Left kidney (tissue), 2 donors: ENCODE measurements around the gene GPR152. TPM values are rescaled to one million over a fixed set of nuclear protein-coding genes. Genes with fewer than 3 reads are reported as not detected.

Experiments
- DNase-seq: peaks from one replicate; pipeline ENCODE4 v3.0.0-alpha.2; 2013
- polyA plus RNA-seq: library from polyadenylated mRNA; unstranded; fragments of 120-200 nt; gene quantifications from one replicate; pipeline ENCODE4 v1.2.1, GENCODE V29; 2013; ENCODE audit not compliant: insufficient read length

Gene GPR152
- polyA plus RNA-seq, 1 donor: not detected

GRCh38 chr11:67423891-67424613, 28.5 kb downstream of the GPR152 start:
- DNase-seq: no peak

- DNase-seq: no peak
Measured at GRCh38 chr11:67423466-67423865, 29.1 kb downstream of the GPR152 start.

GRCh38 chr11:67422891-67423290, 29.6 kb downstream of the GPR152 start:
- no peak for DNase-seq

GRCh38 chr11:67421430-67422031, 31.0 kb downstream of the GPR152 start:
- no peak for DNase-seq

GRCh38 chr11:67420646-67421429, 31.7 kb downstream of the GPR152 start:
- peak; percentile 94 for DNase-seq

GRCh38 chr11:67420147-67420645, 32.3 kb downstream of the GPR152 start:
- no peak for DNase-seq

GRCh38 chr11:67419325-67420049, 33.0 kb downstream of the GPR152 start:
- no peak for DNase-seq

- DNase-seq: no peak
Measured at GRCh38 chr11:67418476-67419281, 33.9 kb downstream of the GPR152 start.

GRCh38 chr11:67417425-67417824, 35.1 kb downstream of the GPR152 start:
- no peak for DNase-seq

- DNase-seq: no peak
Measured at GRCh38 chr11:67416416-67417335, 35.9 kb downstream of the GPR152 start.

- DNase-seq: no peak
Measured at GRCh38 chr11:67415501-67416304, 36.8 kb downstream of the GPR152 start, which contains the start of gene CARNS1. CARNS1 (plus strand) TSS chr11:67415678; CDS start chr11:67416200, 522 bp downstream.

GRCh38 chr11:67413266-67413849, 39.2 kb downstream of the GPR152 start:
- no peak for DNase-seq

- no peak for DNase-seq
Measured at GRCh38 chr11:67412495-67413179, 39.9 kb downstream of the GPR152 start.

- DNase-seq: no peak
Measured at GRCh38 chr11:67411785-67412152, 40.8 kb downstream of the GPR152 start.

GRCh38 chr11:67410984-67411784, 41.3 kb downstream of the GPR152 start:
- no peak for DNase-seq

- DNase-seq: no peak
Measured at GRCh38 chr11:67410369-67410831, 42.1 kb downstream of the GPR152 start.

GRCh38 chr11:67409781-67410368, 42.7 kb downstream of the GPR152 start:
- no peak for DNase-seq
